ENCODE results near the gene POMGNT1. TPM values are rescaled to one million over a fixed set of nuclear protein-coding genes. Genes with fewer than 3 reads are reported as not detected.
"Not testable (repeated sequence)": the region's sequence is repeated elsewhere in the genome, so short reads cannot be mapped to it uniquely, and the experiment has no call there.

The POMGNT1 gene
- total and polyA plus RNA-seq, 2 experiments from 2014 or later, result 52.3 to 60.4 TPM

DNA sequence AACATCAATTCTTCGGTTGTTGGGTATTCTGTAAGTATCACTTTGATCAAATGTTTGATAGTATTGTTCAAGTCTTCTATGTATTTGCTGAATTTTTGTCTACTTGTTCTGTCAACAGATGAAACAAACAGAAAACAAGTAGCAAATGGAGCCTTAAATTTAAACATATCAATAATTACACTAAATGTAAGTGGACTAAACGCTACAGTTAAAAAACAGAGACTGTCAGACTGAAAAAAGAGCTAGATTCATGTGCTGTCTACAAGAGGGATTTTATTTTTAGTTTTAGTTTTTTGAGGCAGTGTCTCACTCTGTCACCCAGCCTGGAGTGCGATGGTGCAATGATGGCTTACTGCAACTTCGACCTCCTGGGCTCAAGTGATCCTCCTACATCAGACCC lies 38.6 kb upstream of the POMGNT1 start:
- no peaks in the 10 kb centered on the region for H3K27me3 ChIP-seq
- H4K20me1 ChIP-seq (ENCODE audit: insufficient read depth, poor library complexity, severe bottlenecking), result no peaks in the 10 kb centered on the region
- no peak overlapping the region for H3K27ac ChIP-seq
- no peak overlapping the region for H2AFZ ChIP-seq
- no peaks in the 10 kb centered on the region for H3K9me2 ChIP-seq (replicated peaks; ENCODE audit: insufficient read depth)
- H3K4me3 ChIP-seq, result no peak overlapping the region
- no peak overlapping the region for H3K4me2 ChIP-seq
- H3K79me2 ChIP-seq, result no peaks in the 10 kb centered on the region
- no peaks in the 10 kb centered on the region for H3K36me3 ChIP-seq (replicated peaks; ENCODE audit: insufficient read depth, low read depth)
- WGBS (ENCODE audit: low lambda C conversion rate, missing lambda C conversion rate), result 88% methylated on average over 4 of the region's 4 CpGs
- no peak for DNase-seq (ENCODE audit: low spot score)
- no peaks in the 10 kb centered on the region for H3K4me1 ChIP-seq (ENCODE audit: insufficient read depth)
- H3K9me3 ChIP-seq (ENCODE audit: low read depth), result no peaks in the 10 kb centered on the region
- TF ChIP-seq CTCF (IDR thresholded peaks at IDR 0.05; ENCODE audit: poor library complexity) (no peak), EZH2 (IDR thresholded peaks at IDR 0.05; ENCODE audit: borderline replicate concordance) (no peak), EZH2phosphoT487 (IDR thresholded peaks at IDR 0.05; ENCODE audit: low read depth, severe bottlenecking, unreplicated experiment) (no peak)

- not testable (repeated sequence) for H3K36me3 ChIP-seq (replicated peaks; ENCODE audit: insufficient read depth, low read depth); H3K4me2 ChIP-seq; H2AFZ ChIP-seq; H3K4me1 ChIP-seq (ENCODE audit: insufficient read depth); H3K4me3 ChIP-seq; H4K20me1 ChIP-seq (ENCODE audit: insufficient read depth, poor library complexity, severe bottlenecking); H3K27me3 ChIP-seq; H3K9me2 ChIP-seq (replicated peaks; ENCODE audit: insufficient read depth); DNase-seq (ENCODE audit: low spot score); H3K9me3 ChIP-seq (ENCODE audit: low read depth); H3K27ac ChIP-seq; H3K79me2 ChIP-seq
- 98% methylated on average over 3 of the region's 3 CpGs for WGBS (ENCODE audit: low lambda C conversion rate, missing lambda C conversion rate)
These were observed 33.0 kb upstream of the POMGNT1 start for GRCh38 chr1:46231231-46231630.

DNA sequence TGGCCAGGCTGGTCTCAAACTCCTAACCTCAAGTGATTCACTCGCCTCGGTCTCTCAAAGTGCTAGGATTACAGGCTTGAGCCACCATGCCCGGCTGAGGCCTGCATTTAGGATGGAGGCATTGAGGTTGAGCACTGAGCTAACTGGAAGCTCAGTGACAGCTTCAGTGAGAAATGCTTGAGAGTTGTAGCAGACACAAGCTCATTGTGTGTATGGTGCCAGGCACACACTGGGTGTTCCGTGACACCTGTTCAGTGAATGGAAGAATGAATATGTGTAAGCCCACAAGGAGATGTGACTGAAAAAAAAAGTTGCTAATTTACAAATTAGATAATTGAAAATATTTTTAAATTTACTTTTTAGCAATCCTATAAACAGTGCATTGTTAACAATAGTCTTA lies 26.7 kb upstream of the POMGNT1 start:
- TF ChIP-seq EZH2 (IDR thresholded peaks at IDR 0.05; ENCODE audit: borderline replicate concordance) (no peak), EZH2phosphoT487 (IDR thresholded peaks at IDR 0.05; ENCODE audit: low read depth, severe bottlenecking, unreplicated experiment) (no peak), CTCF (IDR thresholded peaks at IDR 0.05; ENCODE audit: poor library complexity) (no peak)
- H2AFZ ChIP-seq, result no peak overlapping the region
- H3K4me2 ChIP-seq, result no peak overlapping the region
- H3K9me2 ChIP-seq (replicated peaks; ENCODE audit: insufficient read depth), result no peaks in the 10 kb centered on the region
- DNase-seq (ENCODE audit: low spot score), result no peak
- H3K9me3 ChIP-seq (ENCODE audit: low read depth), result no peaks in the 10 kb centered on the region
- H3K27ac ChIP-seq, result no peak overlapping the region
- H3K4me3 ChIP-seq, result no peak overlapping the region
- 85% methylated on average over 4 of the region's 4 CpGs for WGBS (ENCODE audit: low lambda C conversion rate, missing lambda C conversion rate)
- H3K36me3 ChIP-seq (replicated peaks; ENCODE audit: insufficient read depth, low read depth), result no peaks in the 10 kb centered on the region
- no peaks in the 10 kb centered on the region for H3K4me1 ChIP-seq (ENCODE audit: insufficient read depth)
- no peaks in the 10 kb centered on the region for H3K27me3 ChIP-seq
- no peaks in the 10 kb centered on the region for H4K20me1 ChIP-seq (ENCODE audit: insufficient read depth, poor library complexity, severe bottlenecking)
- no peaks in the 10 kb centered on the region for H3K79me2 ChIP-seq

GRCh38 chr1:46223472-46223943 lies 25.3 kb upstream of the POMGNT1 start:
- Histone ChIP-seq H3K9me2 (replicated peaks; ENCODE audit: insufficient read depth) (no peaks in the 10 kb centered on the region), H3K27me3 (no peaks in the 10 kb centered on the region), H3K79me2 (no peaks in the 10 kb centered on the region), H4K20me1 (ENCODE audit: insufficient read depth, poor library complexity, severe bottlenecking) (no peaks in the 10 kb centered on the region), H3K4me2 (no peak overlapping the region), H3K36me3 (replicated peaks; ENCODE audit: insufficient read depth, low read depth) (no peaks in the 10 kb centered on the region), H3K4me1 (ENCODE audit: insufficient read depth) (no peaks in the 10 kb centered on the region), H3K27ac (no peak overlapping the region), H3K4me3 (no peak overlapping the region), H2AFZ (peak overlapping the region; percentile 11), H3K9me3 (ENCODE audit: low read depth) (no peaks in the 10 kb centered on the region)
- no peak for TF ChIP-seq EZH2phosphoT487 (IDR thresholded peaks at IDR 0.05; ENCODE audit: low read depth, severe bottlenecking, unreplicated experiment)
- no peak for TF ChIP-seq EZH2 (IDR thresholded peaks at IDR 0.05; ENCODE audit: borderline replicate concordance)
- TF ChIP-seq CTCF (IDR thresholded peaks at IDR 0.05; ENCODE audit: poor library complexity), result peak; percentile 97
- peak; percentile 91 for DNase-seq (ENCODE audit: low spot score)
- 15% methylated on average over 6 of the region's 6 CpGs for WGBS (ENCODE audit: low lambda C conversion rate, missing lambda C conversion rate)

DNA sequence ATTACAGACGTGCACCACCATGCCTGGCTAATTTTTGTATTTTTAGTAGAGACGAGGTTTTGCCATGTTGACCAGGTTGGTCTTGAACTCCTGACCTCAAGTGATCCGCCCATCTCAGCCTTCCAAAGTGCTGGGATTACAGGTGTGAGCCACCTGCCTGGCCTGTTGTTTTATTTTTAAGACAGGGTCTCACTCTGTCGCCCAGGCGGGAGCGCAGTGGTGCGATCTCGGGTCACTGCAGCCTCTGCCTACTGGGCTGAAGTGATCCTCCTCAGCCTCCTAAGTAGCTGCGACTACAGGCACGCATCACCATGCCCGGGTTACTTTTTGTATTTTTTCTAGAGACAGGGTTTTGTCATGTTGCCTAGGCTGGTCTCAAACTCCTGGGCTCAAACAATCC lies 24.8 kb upstream of the POMGNT1 start:
- DNase-seq (ENCODE audit: low spot score); H3K4me3 ChIP-seq; H3K9me2 ChIP-seq (replicated peaks; ENCODE audit: insufficient read depth); H4K20me1 ChIP-seq (ENCODE audit: insufficient read depth, poor library complexity, severe bottlenecking); H3K27me3 ChIP-seq; H3K9me3 ChIP-seq (ENCODE audit: low read depth); H3K4me1 ChIP-seq (ENCODE audit: insufficient read depth); H3K79me2 ChIP-seq; H3K36me3 ChIP-seq (replicated peaks; ENCODE audit: insufficient read depth, low read depth); H3K4me2 ChIP-seq; H3K27ac ChIP-seq; H2AFZ ChIP-seq: not testable (repeated sequence)
- 87% methylated on average over 11 of the region's 11 CpGs for WGBS (ENCODE audit: low lambda C conversion rate, missing lambda C conversion rate)
